H9 (cell line): ENCODE measurements around the gene TTLL13. TPM values are rescaled to one million over a fixed set of nuclear protein-coding genes. Genes with fewer than 3 reads are reported as not detected.

Experiments
- DNase-seq: peaks from one replicate; pipeline ENCODE4 v3.0.0-alpha.2; 2017
- H2AFZ ChIP-seq: one replicate; pipeline ENCODE4 v1.6.1; 2013; ENCODE audit warnings: mild to moderate bottlenecking, low read length, control low read depth, moderate library complexity
- H2AK5ac ChIP-seq: 2 replicates; pipeline ENCODE4 v1.6.1; 2013; ENCODE audit warnings: low read length, control low read depth, mixed read lengths; ENCODE audit not compliant: insufficient read length
- H2BK120ac ChIP-seq: one replicate; pipeline ENCODE4 v1.6.1; 2013; ENCODE audit warnings: low read depth, mild to moderate bottlenecking, low read length, control low read depth, inconsistent platforms; ENCODE audit not compliant: poor library complexity, severe bottlenecking
- H2BK12ac ChIP-seq: 2 replicates; pipeline ENCODE4 v1.6.1; 2013; ENCODE audit warnings: low read length, control low read depth, mixed read lengths, low read depth; ENCODE audit not compliant: insufficient read length
- H2BK15ac ChIP-seq: 2 replicates; pipeline ENCODE4 v1.6.1; 2013; ENCODE audit warnings: low read depth, low read length, control low read depth
- H2BK20ac ChIP-seq: one replicate; pipeline ENCODE4 v1.6.1; 2013; ENCODE audit warnings: low read depth, mild to moderate bottlenecking, low read length, control low read depth, inconsistent platforms; ENCODE audit not compliant: poor library complexity, severe bottlenecking
- H2BK5ac ChIP-seq: 2 replicates; pipeline ENCODE4 v1.6.1; 2013; ENCODE audit warnings: low read length, control low read depth, mixed read lengths; ENCODE audit not compliant: insufficient read length
- H3K14ac ChIP-seq: 2 replicates; pipeline ENCODE4 v1.6.1; 2013; ENCODE audit warnings: low read length, control low read depth; ENCODE audit not compliant: insufficient read depth
- H3K18ac ChIP-seq: 2 replicates; pipeline ENCODE4 v1.6.1; 2013; ENCODE audit warnings: low read depth, mild to moderate bottlenecking, mixed read lengths, low read length, control low read depth; ENCODE audit not compliant: insufficient read length
- H3K23ac ChIP-seq: 2 replicates; pipeline ENCODE4 v1.6.1; 2013; ENCODE audit warnings: low read length, control low read depth, mixed read lengths, low read depth; ENCODE audit not compliant: insufficient read length
- H3K23me2 ChIP-seq: 2 replicates; pipeline ENCODE4 v1.6.1; 2013; ENCODE audit warnings: low read depth, mild to moderate bottlenecking, mixed read lengths, low read length, control low read depth; ENCODE audit not compliant: insufficient read length, poor library complexity, severe bottlenecking
- H3K27ac ChIP-seq: 2 replicates; pipeline ENCODE4 v1.5.1; 2013; ENCODE audit warnings: low read length, control low read depth, mixed read lengths, low read depth; ENCODE audit not compliant: insufficient read length
- H3K27me3 ChIP-seq: 2 replicates; pipeline ENCODE4 v1.6.1; 2013; ENCODE audit warnings: low read length, control low read depth, inconsistent platforms; ENCODE audit not compliant: insufficient read depth
- H3K4ac ChIP-seq: 2 replicates; pipeline ENCODE4 v1.6.1; 2013; ENCODE audit warnings: low read depth, mild to moderate bottlenecking, control low read depth, inconsistent platforms, low read length, moderate library complexity
- H3K4me1 ChIP-seq: 2 replicates; pipeline ENCODE4 v1.6.1; 2013; ENCODE audit warnings: low read length, control low read depth, inconsistent platforms; ENCODE audit not compliant: insufficient read depth
- H3K4me2 ChIP-seq: 2 replicates; pipeline ENCODE4 v1.6.1; 2013; ENCODE audit warnings: low read length, control low read depth, mixed read lengths; ENCODE audit not compliant: insufficient read length, insufficient read depth
- H3K56ac ChIP-seq: 2 replicates; pipeline ENCODE4 v1.6.1; 2013; ENCODE audit warnings: low read depth, mild to moderate bottlenecking, mixed read lengths, low read length, control low read depth; ENCODE audit not compliant: insufficient read length
- H3K79me1 ChIP-seq: 2 replicates; pipeline ENCODE4 v1.6.1; 2013; ENCODE audit warnings: low read depth, mild to moderate bottlenecking, moderate library complexity, low read length, control low read depth, inconsistent platforms; ENCODE audit not compliant: insufficient read depth, poor library complexity, severe bottlenecking
- H3K79me2 ChIP-seq: 2 replicates; pipeline ENCODE4 v1.6.1; 2013; ENCODE audit warnings: low read length, control low read depth, inconsistent platforms; ENCODE audit not compliant: insufficient read depth
- H3K9ac ChIP-seq: 2 replicates; pipeline ENCODE4 v1.6.1; 2013; ENCODE audit warnings: low read length, control low read depth, mixed read lengths; ENCODE audit not compliant: insufficient read length; ENCODE audit errors: extremely low read depth
- H3K9me3 ChIP-seq: one replicate; pipeline ENCODE4 v1.6.1; 2013; ENCODE audit warnings: low read depth, low read length, inconsistent platforms; ENCODE audit not compliant: control insufficient read depth
- H3T11ph ChIP-seq: one replicate; pipeline ENCODE4 v1.6.1; 2013; ENCODE audit warnings: mild to moderate bottlenecking, low read length, control low read depth, inconsistent platforms
- H4K20me1 ChIP-seq: one replicate; pipeline ENCODE4 v1.6.1; 2013; ENCODE audit not compliant: control insufficient read depth, insufficient read length, insufficient read depth
- H4K5ac ChIP-seq: 2 replicates; pipeline ENCODE4 v1.6.1; 2013; ENCODE audit warnings: low read depth, mild to moderate bottlenecking, mixed read lengths, low read length, control low read depth; ENCODE audit not compliant: insufficient read length
- H4K8ac ChIP-seq: replicated peaks from 2 replicates; pipeline ENCODE4 v1.6.1; 2013; ENCODE audit warnings: low read length, control low read depth, mixed read lengths, low read depth; ENCODE audit not compliant: insufficient read length
- H4K91ac ChIP-seq: 2 replicates; pipeline ENCODE4 v1.6.1; 2013; ENCODE audit warnings: low read depth, mild to moderate bottlenecking, moderate library complexity, mixed read lengths, low read length, control low read depth; ENCODE audit not compliant: insufficient read length
- H3K27ac Mint-ChIP-seq, 3 experiments: 2 replicates in 2 of 3; 3 replicates in 1 of 3; pipeline ENCODE4 v1.8.0; 2020 to 2021; ENCODE audit warnings: mixed read lengths in 3 of 3, mild to moderate bottlenecking in 1 of 3, moderate library complexity in 1 of 3
- H3K27me3 Mint-ChIP-seq: 2 replicates; pipeline ENCODE4 v1.8.0; 2021; ENCODE audit warnings: low read depth, mild to moderate bottlenecking, moderate library complexity, mixed read lengths
- H3K36me3 Mint-ChIP-seq, 3 experiments: 2 replicates in 2 of 3; 3 replicates in 1 of 3; pipeline ENCODE4 v1.8.0; 2020 to 2021; ENCODE audit warnings: low read depth in 3 of 3, mixed read lengths in 3 of 3; ENCODE audit not compliant: insufficient read depth in 1 of 3
- H3K4me1 Mint-ChIP-seq, 2 experiments: 2 replicates each; pipeline ENCODE4 v1.8.0; 2020; ENCODE audit warnings: mixed read lengths in 2 of 2
- H3K4me3 Mint-ChIP-seq, 2 experiments: 2 replicates in 1 of 2; 3 replicates in 1 of 2; pipeline ENCODE4 v1.8.0; 2020 to 2021; ENCODE audit warnings: mild to moderate bottlenecking in 2 of 2, mixed read lengths in 2 of 2, moderate library complexity in 1 of 2
- H3K9me3 Mint-ChIP-seq, 2 experiments: 2 replicates in 1 of 2; 3 replicates in 1 of 2; pipeline ENCODE4 v1.8.0; 2020; ENCODE audit warnings: mild to moderate bottlenecking in 2 of 2, mixed read lengths in 2 of 2, moderate library complexity in 1 of 2
- CTCF ChIP-seq: fragments of 200-600 bp; sonication (generic); conservative IDR thresholded peaks from 3 replicates; pipeline ENCODE4 v1.8.0; 2021; ENCODE audit warnings: antibody characterized with exemption, mild to moderate bottlenecking
- WGBS: extraction: QIAGEN DNeasy Blood & Tissue Kit; methylation state at CpG from one replicate; pipeline ENCODE4 v1.1.7; 2013; ENCODE audit warnings: missing lambda C conversion rate, low lambda C conversion rate, mixed read lengths; ENCODE audit not compliant: insufficient read length; ENCODE audit errors: extremely low coverage; 5-methylcytosine and 5-hydroxymethylcytosine counted together
- total RNA-seq: library from RNA; stranded (reverse); gene quantifications from 2 replicates; pipeline ENCODE4 v1.2.1, GENCODE V29; 2021

The TTLL13 gene
- total RNA-seq, 1 experiment from 2014 or later: not detected

DNA sequence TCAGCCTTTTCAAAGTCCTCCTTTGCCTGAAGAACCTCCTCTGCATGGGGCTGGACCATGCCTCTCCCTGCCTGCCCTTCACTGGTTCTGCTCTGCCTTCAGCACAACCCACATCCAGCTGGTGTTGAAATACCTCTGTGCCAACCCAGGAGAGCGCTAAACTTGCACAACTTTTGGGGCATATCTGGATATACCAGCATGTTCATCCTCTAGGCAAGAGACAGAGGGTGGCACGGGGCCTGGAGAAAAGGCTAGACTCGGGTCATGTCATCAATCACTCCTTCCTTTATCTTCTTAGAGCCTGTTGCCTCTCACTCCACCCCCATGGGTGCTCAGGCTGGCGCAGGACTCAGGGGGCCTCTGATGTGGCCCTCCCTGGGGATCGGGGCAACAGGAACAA lies 43.5 kb upstream of the TTLL13 start:
- H3K27ac Mint-ChIP-seq: peak overlapping the region in 1 of 3 experiments; percentile 28; a peak in 1 of 7 replicates
- H3K4me3 Mint-ChIP-seq: no peak overlapping the region
- Histone ChIP-seq H3T11ph (no peak overlapping the region), H2BK15ac (no peak overlapping the region), H4K8ac (no peak overlapping the region), H4K91ac (no peak overlapping the region), H3K27ac (no peak overlapping the region), H3K27me3 (no peaks in the 10 kb centered on the region; the same call in 1 of the 2 replicates), H3K79me1 (peaks cover 13% of the 10 kb centered on the region), H2BK20ac (no peak overlapping the region), H3K79me2 (peaks cover 3% of the 10 kb centered on the region; the same call in 1 of the 2 replicates), H2BK120ac (no peak overlapping the region), H3K56ac (no peak overlapping the region), H3K18ac (no peak overlapping the region), H3K14ac (no peak overlapping the region), H3K23me2 (peaks cover 8% of the 10 kb centered on the region), H2AK5ac (no peak overlapping the region), H3K4me1 (peaks cover 6% of the 10 kb centered on the region; the same call in 1 of the 2 replicates), H4K5ac (no peak overlapping the region), H3K4ac (no peak overlapping the region), H2BK12ac (no peak overlapping the region), H2AFZ (no peak overlapping the region), H3K23ac (no peak overlapping the region), H2BK5ac (no peak overlapping the region), H3K9me3 (no peaks in the 10 kb centered on the region), H3K9ac (no peak overlapping the region), H3K4me2 (no peak overlapping the region), H4K20me1 (no peaks in the 10 kb centered on the region)
- no CpG with 5 or more reads among the region's 5 CpGs for WGBS
- H3K9me3 Mint-ChIP-seq: no peaks in the 10 kb centered on the region
- H3K27me3 Mint-ChIP-seq: no peaks in the 10 kb centered on the region
- peaks cover 16% of the 10 kb centered on the region in 2 experiments for H3K4me1 Mint-ChIP-seq
- H3K36me3 Mint-ChIP-seq: peaks cover 11 to 22% (median 17%) of the 10 kb centered on the region in 3 experiments; a peak in 6 of 7 replicates
- no peak for DNase-seq
- TF ChIP-seq CTCF: no peak
